ENCODE data around the gene POPDC3.

GRCh38 chr6:105112577-105112976, 67.2 kb downstream of the POPDC3 start:
- TF ChIP-seq SIN3A (IDR thresholded peaks at IDR 0.05; ENCODE audit: borderline replicate concordance, insufficient read depth, low read depth, low read length) (no peak), CTCF (IDR thresholded peaks at IDR 0.05) (no peak; the same call in 1 of the 2 replicates), TCF7L2 (IDR thresholded peaks at IDR 0.05; ENCODE audit: low read depth, low read length) (no peak), POLR2AphosphoS5 (IDR thresholded peaks at IDR 0.05; ENCODE audit: low read depth, low read length) (no peak)

Data from Panc1 (cell line).